Suprapubic skin (tissue), 4 donors: ENCODE results near the gene SPATA33. TPM values are rescaled to one million over a fixed set of nuclear protein-coding genes. Genes with fewer than 3 reads are reported as not detected.
"Not testable (repeated sequence)": the region's sequence is repeated elsewhere in the genome, so short reads cannot be mapped to it uniquely, and the experiment has no call there.

ENCODE experiments used
- DNase-seq, 2 donors: peaks; one replicate each; pipeline ENCODE4 v3.0.0-alpha.2; 2019; ENCODE audit warnings: low spot score in 2 of 2
- H3K27ac ChIP-seq: fragments of 200-600 bp; sonication (generic); one replicate; pipeline ENCODE4 v1.5.1; 2019
- H3K27me3 ChIP-seq: fragments of 200-600 bp; sonication (generic); one replicate; pipeline ENCODE4 v1.5.1; 2019
- H3K36me3 ChIP-seq: fragments of 200-600 bp; sonication (generic); one replicate; pipeline ENCODE4 v1.5.1; 2019
- H3K4me1 ChIP-seq: fragments of 200-600 bp; sonication (generic); one replicate; pipeline ENCODE4 v1.5.1; 2019
- H3K4me3 ChIP-seq: fragments of 200-600 bp; sonication (generic); one replicate; pipeline ENCODE4 v1.5.1; 2019; ENCODE audit warnings: mild to moderate bottlenecking
- H3K9me3 ChIP-seq: fragments of 200-600 bp; sonication (generic); one replicate; pipeline ENCODE4 v1.5.1; 2019
- EP300 ChIP-seq: sonication (generic); formaldehyde crosslinking; IDR thresholded peaks from one replicate; pipeline ENCODE4 v1.6.1; 2017; ENCODE audit warnings: antibody characterized with exemption
- POLR2A ChIP-seq, 2 donors: fragments of 450-650 bp; IDR thresholded peaks; one replicate each; pipeline ENCODE4 v1.6.1; 2017; ENCODE audit warnings: antibody characterized with exemption in 2 of 2, mild to moderate bottlenecking in 2 of 2, moderate library complexity in 2 of 2
- POLR2AphosphoS5 ChIP-seq, 3 donors: sonication (generic); formaldehyde crosslinking; IDR thresholded peaks; one replicate each; pipeline ENCODE4 v1.6.1; 2017; ENCODE audit warnings: antibody characterized with exemption in 3 of 3
- WGBS: methylation state at CpG from one replicate; pipeline ENCODE4 v1.1.5; 2018; 5-methylcytosine and 5-hydroxymethylcytosine counted together
- total RNA-seq, 4 donors: library from RNA; depleted of rRNA; stranded (reverse); fragments of >200 nt; gene quantifications; one replicate each; pipeline ENCODE4 v1.1.0, GENCODE V29; 2016
- TF ChIP-seq, protein P1 (sequence below), 2 donors: fragments of 200-600 bp in 1 of 2; fragments of 450-650 bp in 1 of 2; sonication (generic) in 1 of 2; IDR thresholded peaks; one replicate each; pipeline ENCODE4 v1.5.1; 2016 to 2019; ENCODE audit warnings: antibody characterized with exemption in 2 of 2, mild to moderate bottlenecking in 1 of 2, moderate library complexity in 1 of 2

SPATA33 gene
- total RNA-seq, 4 donors from 2014 or later = 3.2 to 9.7 (median 4.4) TPM

DNA sequence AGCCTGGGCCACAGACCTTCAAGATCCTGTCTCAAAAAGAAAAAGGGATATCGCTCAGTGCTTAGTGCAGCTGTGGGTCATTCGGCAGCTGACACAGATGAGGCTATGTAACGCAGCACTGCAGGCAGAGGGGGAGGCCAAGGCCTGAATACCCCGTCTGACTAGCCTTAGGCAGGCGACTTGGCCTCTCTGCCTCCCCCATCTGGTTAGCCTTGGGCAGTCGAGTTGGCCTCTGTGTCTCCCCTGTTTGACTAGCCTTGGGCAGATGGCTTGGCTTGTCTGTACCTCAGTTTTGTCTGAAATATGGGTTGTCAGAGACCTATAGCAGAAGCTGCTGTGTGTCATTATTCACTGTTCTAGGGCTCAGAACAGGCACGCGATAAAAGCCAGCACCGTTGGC, 10.0 kb downstream of the SPATA33 start:
- WGBS = 95% methylated on average over 8 of the region's 9 CpGs
- peaks cover 8% of the 10 kb centered on the region for H3K36me3 ChIP-seq
- no peaks in the 10 kb centered on the region for H3K4me1 ChIP-seq
- no peaks in the 10 kb centered on the region for H3K27me3 ChIP-seq
- H3K9me3 ChIP-seq = no peaks in the 10 kb centered on the region
- DNase-seq = no peak
- no peak for TF ChIP-seq POLR2AphosphoS5 (IDR thresholded peaks at IDR 0.05)
- TF ChIP-seq, protein P1, sequence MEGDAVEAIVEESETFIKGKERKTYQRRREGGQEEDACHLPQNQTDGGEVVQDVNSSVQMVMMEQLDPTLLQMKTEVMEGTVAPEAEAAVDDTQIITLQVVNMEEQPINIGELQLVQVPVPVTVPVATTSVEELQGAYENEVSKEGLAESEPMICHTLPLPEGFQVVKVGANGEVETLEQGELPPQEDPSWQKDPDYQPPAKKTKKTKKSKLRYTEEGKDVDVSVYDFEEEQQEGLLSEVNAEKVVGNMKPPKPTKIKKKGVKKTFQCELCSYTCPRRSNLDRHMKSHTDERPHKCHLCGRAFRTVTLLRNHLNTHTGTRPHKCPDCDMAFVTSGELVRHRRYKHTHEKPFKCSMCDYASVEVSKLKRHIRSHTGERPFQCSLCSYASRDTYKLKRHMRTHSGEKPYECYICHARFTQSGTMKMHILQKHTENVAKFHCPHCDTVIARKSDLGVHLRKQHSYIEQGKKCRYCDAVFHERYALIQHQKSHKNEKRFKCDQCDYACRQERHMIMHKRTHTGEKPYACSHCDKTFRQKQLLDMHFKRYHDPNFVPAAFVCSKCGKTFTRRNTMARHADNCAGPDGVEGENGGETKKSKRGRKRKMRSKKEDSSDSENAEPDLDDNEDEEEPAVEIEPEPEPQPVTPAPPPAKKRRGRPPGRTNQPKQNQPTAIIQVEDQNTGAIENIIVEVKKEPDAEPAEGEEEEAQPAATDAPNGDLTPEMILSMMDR (IDR thresholded peaks at IDR 0.05) = no peak
- no peak for TF ChIP-seq EP300
- TF ChIP-seq POLR2A (IDR thresholded peaks at IDR 0.05) = no peak
- no peak overlapping the region for H3K4me3 ChIP-seq
- H3K27ac ChIP-seq = no peak overlapping the region

DNA sequence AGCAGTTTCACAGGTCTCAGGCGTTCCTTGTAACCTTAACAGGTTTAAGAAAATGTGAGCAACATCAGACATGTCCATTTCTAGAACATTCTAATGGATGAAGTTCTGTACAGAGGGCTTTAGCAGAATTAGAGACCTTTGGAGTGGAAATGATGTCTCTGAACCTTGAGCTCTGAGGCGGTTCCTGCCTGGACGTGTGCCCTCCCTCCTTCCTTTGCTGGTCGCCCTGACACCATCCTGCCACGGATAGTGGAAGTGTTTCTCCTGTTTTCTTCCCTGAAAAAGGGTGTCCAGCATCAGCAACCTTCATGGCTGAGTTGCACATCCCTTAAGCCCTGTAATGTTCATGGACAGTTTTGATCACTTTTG, 11.1 kb downstream of the SPATA33 start:
- H3K27ac ChIP-seq = no peak overlapping the region

DNA sequence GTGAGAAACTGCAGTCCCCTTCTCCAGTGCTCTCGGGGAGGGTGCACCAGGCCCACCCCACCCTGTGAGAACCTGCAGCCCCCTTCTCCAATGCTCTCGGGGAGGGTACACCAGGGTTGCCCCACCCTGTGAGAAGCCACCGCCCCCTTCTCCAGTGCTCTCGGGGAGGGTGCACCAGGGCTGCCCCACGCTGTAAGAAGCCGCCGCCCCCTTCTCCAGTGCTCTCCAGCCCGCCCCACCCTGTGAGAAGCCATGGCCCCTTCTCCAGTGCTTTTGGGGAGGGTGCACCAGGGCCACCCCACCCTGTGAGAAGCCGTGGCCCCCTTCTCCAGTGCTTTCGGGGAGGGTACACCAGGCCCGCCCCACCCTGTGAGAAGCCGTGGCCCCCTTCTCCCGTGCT, 12.1 kb downstream of the SPATA33 start:
- H3K27me3 ChIP-seq = no peaks in the 10 kb centered on the region

More for the DNA sequence above, 11.1 kb downstream of the SPATA33 start:
- Histone ChIP-seq H3K4me1 (no peaks in the 10 kb centered on the region), H3K9me3 (no peaks in the 10 kb centered on the region), H3K4me3 (no peak overlapping the region), H3K36me3 (peaks cover 4% of the 10 kb centered on the region), H3K27me3 (no peaks in the 10 kb centered on the region)
- TF ChIP-seq, protein P1 (IDR thresholded peaks at IDR 0.05) = no peak
- TF ChIP-seq EP300 (no peak), POLR2A (IDR thresholded peaks at IDR 0.05) (no peak), POLR2AphosphoS5 (IDR thresholded peaks at IDR 0.05) (no peak)
- DNase-seq = no peak
- WGBS = 56% methylated on average over 5 of the region's 5 CpGs

DNA sequence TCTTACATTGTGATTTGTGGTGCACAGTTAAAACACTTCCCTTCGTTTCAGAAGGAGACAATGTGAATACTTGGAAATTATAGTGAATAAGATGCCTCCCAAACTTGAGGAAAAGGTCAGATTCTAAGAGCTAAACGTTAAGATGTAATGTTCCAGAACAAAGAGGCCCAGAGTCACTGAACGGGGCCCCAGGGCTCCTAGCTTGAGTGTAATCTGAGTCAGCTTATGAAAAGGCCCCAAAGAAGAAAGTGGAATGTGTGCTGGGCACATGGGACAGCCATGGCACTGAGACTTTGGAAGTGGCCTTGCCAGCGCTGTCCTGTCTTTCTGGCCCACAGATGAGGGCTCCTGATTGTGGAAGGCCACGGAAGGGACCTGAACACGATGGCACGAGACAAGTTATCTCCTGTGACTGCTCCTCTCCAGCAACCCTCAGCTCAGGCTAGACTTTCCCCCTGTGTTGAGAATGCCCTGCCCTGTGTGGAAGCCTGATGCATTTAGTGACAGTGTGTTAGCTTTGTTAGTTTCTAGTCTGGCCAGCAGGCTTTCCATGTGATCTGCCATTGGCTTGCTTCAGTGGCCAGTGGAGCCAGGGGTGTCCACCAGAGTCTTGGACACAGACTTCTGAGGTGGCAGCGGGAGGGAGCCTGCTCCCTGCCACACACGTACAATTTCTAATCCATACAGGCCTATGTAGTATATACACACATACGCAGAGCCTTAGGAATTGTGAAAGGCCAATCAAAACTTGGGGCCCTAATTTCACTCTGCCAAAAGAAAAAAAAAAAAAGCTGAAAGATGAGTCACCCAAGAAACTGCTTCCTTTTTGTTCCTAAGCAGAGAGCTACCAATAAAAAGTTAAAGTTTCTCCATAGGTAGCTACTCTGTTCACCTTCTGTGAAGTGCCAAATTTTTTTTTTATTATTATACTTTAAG, 13.1 kb downstream of the SPATA33 start:
- no peak for TF ChIP-seq POLR2AphosphoS5 (IDR thresholded peaks at IDR 0.05)
- TF ChIP-seq EP300 = no peak
- TF ChIP-seq POLR2A (IDR thresholded peaks at IDR 0.05) = no peak
- no peak overlapping the region for H3K4me3 ChIP-seq
- H3K36me3 ChIP-seq = no peaks in the 10 kb centered on the region
- no peaks in the 10 kb centered on the region for H3K4me1 ChIP-seq
- WGBS = 77% methylated on average over 10 of the region's 10 CpGs
- H3K27ac ChIP-seq = no peak overlapping the region
- DNase-seq = no peak
- no peaks in the 10 kb centered on the region for H3K9me3 ChIP-seq
- H3K27me3 ChIP-seq = no peaks in the 10 kb centered on the region

More for the DNA sequence above, 12.1 kb downstream of the SPATA33 start:
- Histone ChIP-seq H3K27ac (no peak overlapping the region), H3K4me3 (no peak overlapping the region), H3K36me3 (peaks cover 3% of the 10 kb centered on the region), H3K4me1 (no peaks in the 10 kb centered on the region), H3K9me3 (no peaks in the 10 kb centered on the region)
- DNase-seq = no peak
- TF ChIP-seq POLR2AphosphoS5 (IDR thresholded peaks at IDR 0.05) (no peak), EP300 (no peak), POLR2A (IDR thresholded peaks at IDR 0.05) (no peak)
- TF ChIP-seq, protein P1 (IDR thresholded peaks at IDR 0.05) = no peak
- WGBS = 100% methylated on average over 1 of the region's 13 CpGs

DNA sequence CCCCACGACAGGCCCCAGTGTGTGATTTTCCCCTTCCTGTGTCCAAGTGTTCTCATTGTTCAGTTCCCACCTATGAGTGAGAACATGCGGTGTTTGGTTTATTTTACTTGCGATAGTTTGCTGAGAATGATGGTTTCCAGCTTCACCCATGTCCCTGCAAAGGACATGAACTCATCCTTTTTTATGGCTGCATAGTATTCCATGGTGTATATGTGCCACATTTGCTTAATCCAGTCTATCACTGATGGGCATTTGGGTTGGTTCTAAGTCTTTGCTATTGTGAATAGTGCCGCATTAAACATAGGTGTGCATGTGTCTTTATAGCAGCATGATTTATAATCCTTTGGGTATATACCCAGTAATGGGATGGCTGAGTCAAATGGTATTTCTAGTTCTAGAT, 13.9 kb downstream of the SPATA33 start:
- H3K36me3 ChIP-seq, H3K27ac ChIP-seq: not testable (repeated sequence)
- 90% methylated on average over 4 of the region's 4 CpGs for WGBS

DNA sequence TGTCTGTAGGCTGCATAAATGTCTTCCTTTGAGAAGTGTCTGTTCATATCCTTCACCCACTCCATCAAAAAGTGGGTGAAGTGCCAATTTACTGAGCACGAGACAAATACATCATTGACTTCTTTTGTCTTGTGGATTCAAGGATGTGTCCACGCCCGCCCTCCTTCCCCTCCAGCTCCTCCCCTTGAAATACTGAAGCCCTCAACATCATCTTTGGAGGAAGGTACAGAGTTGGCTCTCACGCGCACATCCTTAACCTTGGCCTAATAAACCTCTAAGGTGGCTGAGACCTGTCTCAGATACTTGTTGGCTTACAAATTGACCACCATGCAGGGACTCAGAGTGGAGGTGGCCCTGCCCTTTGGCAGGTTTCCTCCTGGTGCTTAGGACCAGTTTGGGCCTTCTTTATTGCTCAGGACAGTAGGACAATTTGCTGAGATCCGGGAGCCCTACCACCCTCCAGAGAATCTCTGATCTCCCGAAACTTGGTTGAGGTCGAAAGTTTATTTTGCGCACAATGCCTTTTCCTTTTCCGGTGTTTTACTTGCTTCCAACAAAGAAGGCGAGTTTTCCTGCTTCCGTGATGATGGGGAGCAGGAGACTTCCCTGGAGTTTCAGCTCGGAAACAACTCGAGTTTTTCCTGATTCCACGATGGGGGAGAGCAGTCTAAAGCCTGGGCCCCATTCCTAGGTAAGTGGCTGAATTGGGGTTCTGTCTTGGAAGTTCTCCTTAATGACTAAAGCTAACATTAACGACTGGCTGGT, 14.7 kb downstream of the SPATA33 start:
- WGBS = 93% methylated on average over 16 of the region's 16 CpGs
- Histone ChIP-seq H3K4me1 (no peaks in the 10 kb centered on the region), H3K36me3 (no peaks in the 10 kb centered on the region), H3K27me3 (no peaks in the 10 kb centered on the region), H3K27ac (no peak overlapping the region), H3K4me3 (no peak overlapping the region), H3K9me3 (no peaks in the 10 kb centered on the region)
- TF ChIP-seq, protein P1 (IDR thresholded peaks at IDR 0.05) = no peak
- TF ChIP-seq POLR2A (IDR thresholded peaks at IDR 0.05) (no peak), POLR2AphosphoS5 (IDR thresholded peaks at IDR 0.05) (no peak), EP300 (no peak)
- no peak for DNase-seq

More for the DNA sequence above, 13.9 kb downstream of the SPATA33 start:
- not testable (repeated sequence) for H3K4me3 ChIP-seq, DNase-seq, H3K4me1 ChIP-seq, H3K9me3 ChIP-seq, H3K27me3 ChIP-seq
